ENCODE measurements around the gene NBAS. TPM values are rescaled to one million over a fixed set of nuclear protein-coding genes. Genes with fewer than 3 reads are reported as not detected.

NBAS gene
- total RNA-seq, 1 experiment from 2014 or later = 32.5 TPM

GRCh38 chr2:15145046-15145817, 415.9 kb downstream of the NBAS start:
- Histone ChIP-seq H2BK15ac (ENCODE audit: low read depth, low read length) (no peak overlapping the region), H2AFZ (ENCODE audit: low read length) (no peak overlapping the region), H2BK5ac (ENCODE audit: insufficient read length, low read length) (no peak overlapping the region), H3K18ac (ENCODE audit: insufficient read length, low read depth, low read length) (no peak overlapping the region), H3K14ac (ENCODE audit: insufficient read depth, low read length) (no peak overlapping the region), H4K20me1 (ENCODE audit: control insufficient read depth, insufficient read depth, insufficient read length) (no peaks in the 10 kb centered on the region), H4K8ac (replicated peaks; ENCODE audit: insufficient read length, low read depth, low read length) (no peak overlapping the region), H3K79me1 (ENCODE audit: insufficient read depth, low read depth, low read length, poor library complexity, severe bottlenecking) (no peaks in the 10 kb centered on the region), H3K27ac (ENCODE audit: insufficient read length, low read depth, low read length) (no peak overlapping the region), H3T11ph (ENCODE audit: low read length) (no peak overlapping the region), H3K56ac (ENCODE audit: insufficient read length, low read depth, low read length) (no peak overlapping the region), H4K91ac (ENCODE audit: insufficient read length, low read depth, low read length) (no peak overlapping the region), H3K4ac (ENCODE audit: low read depth, low read length) (no peak overlapping the region), H2AK5ac (ENCODE audit: insufficient read length, low read length) (no peak overlapping the region), H3K23ac (ENCODE audit: insufficient read length, low read depth, low read length) (no peak overlapping the region), H4K5ac (ENCODE audit: insufficient read length, low read depth, low read length) (no peak overlapping the region), H3K79me2 (ENCODE audit: insufficient read depth, low read length) (no peaks in the 10 kb centered on the region), H3K23me2 (ENCODE audit: insufficient read length, low read depth, low read length, poor library complexity, severe bottlenecking) (no peaks in the 10 kb centered on the region), H3K9ac (ENCODE audit: extremely low read depth, insufficient read length, low read length) (no peak overlapping the region), H2BK120ac (ENCODE audit: low read depth, low read length, poor library complexity, severe bottlenecking) (no peak overlapping the region), H2BK20ac (ENCODE audit: low read depth, low read length, poor library complexity, severe bottlenecking) (no peak overlapping the region), H3K27me3 (ENCODE audit: insufficient read depth, low read length) (no peaks in the 10 kb centered on the region), H3K4me1 (ENCODE audit: insufficient read depth, low read length) (peaks cover 4% of the 10 kb centered on the region; the same call in 1 of the 2 replicates), H3K4me2 (ENCODE audit: insufficient read depth, insufficient read length, low read length) (no peak overlapping the region), H3K9me3 (ENCODE audit: control insufficient read depth, low read depth, low read length) (no peaks in the 10 kb centered on the region), H2BK12ac (ENCODE audit: insufficient read length, low read depth, low read length) (no peak overlapping the region)
- no CpG with 5 or more reads among the region's 5 CpGs for WGBS (ENCODE audit: extremely low coverage, insufficient read length, low lambda C conversion rate)
- Mint-ChIP-seq H3K4me1 (peaks cover 9 to 11% of the 10 kb centered on the region in 2 experiments), H3K4me3 (no peak overlapping the region), H3K36me3 (ENCODE audit: insufficient read depth in 1 of 3, low read depth in 3 of 3) (no peaks in the 10 kb centered on the region), H3K27me3 (ENCODE audit: low read depth) (no peaks in the 10 kb centered on the region), H3K27ac (no peak overlapping the region), H3K9me3 (no peaks in the 10 kb centered on the region; a peak in 1 of 5 replicates)
- TF ChIP-seq CTCF (conservative IDR thresholded peaks at IDR 0.05) = no peak
- DNase-seq = no peak
